Islet precursor cell (in vitro differentiated cells): ENCODE measurements around the gene YEATS2.
A peak's percentile ranks its signal among the peaks of the same experiment; 100 is the strongest.
"Not testable (repeated sequence)": the region's sequence is repeated elsewhere in the genome, so short reads cannot be mapped to it uniquely, and the experiment has no call there.

Experiments
- DNase-seq: peaks from one replicate; pipeline ENCODE4 v3.0.0-alpha.2; 2018

Gene YEATS2

GRCh38 chr3:183718012-183718411 is 20.4 kb downstream of the YEATS2 start:
- no peak for DNase-seq

- no peak for DNase-seq
These were observed 27.8 kb downstream of the YEATS2 start for GRCh38 chr3:183725387-183725786.

GRCh38 chr3:183728204-183728603 is 30.6 kb downstream of the YEATS2 start:
- no peak for DNase-seq

GRCh38 chr3:183730361-183730760 is 32.8 kb downstream of the YEATS2 start:
- no peak for DNase-seq

- no peak for DNase-seq
These were observed 34.0 kb downstream of the YEATS2 start for GRCh38 chr3:183731611-183732010.

GRCh38 chr3:183733553-183733952 is 36.0 kb downstream of the YEATS2 start:
- no peak for DNase-seq

GRCh38 chr3:183734750-183735494 is 37.3 kb downstream of the YEATS2 start:
- no peak for DNase-seq

GRCh38 chr3:183737116-183737515 is 39.5 kb downstream of the YEATS2 start:
- DNase-seq, result no peak

- not testable (repeated sequence) for DNase-seq
These were observed 42.6 kb downstream of the YEATS2 start for GRCh38 chr3:183740154-183740553.

GRCh38 chr3:183743231-183743630 is 45.6 kb downstream of the YEATS2 start:
- no peak for DNase-seq

- DNase-seq, result peak; percentile 71
These were observed 47.9 kb downstream of the YEATS2 start for GRCh38 chr3:183745300-183746098.

- DNase-seq, result no peak
These were observed 56.5 kb downstream of the YEATS2 start for GRCh38 chr3:183754052-183754451.

- no peak for DNase-seq
These were observed 64.7 kb downstream of the YEATS2 start for GRCh38 chr3:183762304-183762703.

GRCh38 chr3:183764847-183765731 is 67.5 kb downstream of the YEATS2 start:
- peak; percentile 85 for DNase-seq

GRCh38 chr3:183766107-183766506 is 68.5 kb downstream of the YEATS2 start:
- no peak for DNase-seq

- DNase-seq, result peak; percentile 90
These were observed 69.4 kb downstream of the YEATS2 start for GRCh38 chr3:183766745-183767606.

- DNase-seq, result no peak
These were observed 70.5 kb downstream of the YEATS2 start for GRCh38 chr3:183768114-183768513.

GRCh38 chr3:183769453-183769852 is 71.9 kb downstream of the YEATS2 start:
- no peak for DNase-seq

- no peak for DNase-seq
These were observed 77.0 kb downstream of the YEATS2 start for GRCh38 chr3:183774631-183775030.

GRCh38 chr3:183775781-183776180 is 78.2 kb downstream of the YEATS2 start:
- no peak for DNase-seq

GRCh38 chr3:183776451-183776850 is 78.9 kb downstream of the YEATS2 start:
- not testable (repeated sequence) for DNase-seq

- no peak for DNase-seq
These were observed 79.5 kb downstream of the YEATS2 start for GRCh38 chr3:183777016-183777618.
